ENCODE data around the gene FLYWCH2.
"Not testable (repeated sequence)": the region's sequence is repeated elsewhere in the genome, so short reads cannot be mapped to it uniquely, and the experiment has no call there.

Gene FLYWCH2

DNA sequence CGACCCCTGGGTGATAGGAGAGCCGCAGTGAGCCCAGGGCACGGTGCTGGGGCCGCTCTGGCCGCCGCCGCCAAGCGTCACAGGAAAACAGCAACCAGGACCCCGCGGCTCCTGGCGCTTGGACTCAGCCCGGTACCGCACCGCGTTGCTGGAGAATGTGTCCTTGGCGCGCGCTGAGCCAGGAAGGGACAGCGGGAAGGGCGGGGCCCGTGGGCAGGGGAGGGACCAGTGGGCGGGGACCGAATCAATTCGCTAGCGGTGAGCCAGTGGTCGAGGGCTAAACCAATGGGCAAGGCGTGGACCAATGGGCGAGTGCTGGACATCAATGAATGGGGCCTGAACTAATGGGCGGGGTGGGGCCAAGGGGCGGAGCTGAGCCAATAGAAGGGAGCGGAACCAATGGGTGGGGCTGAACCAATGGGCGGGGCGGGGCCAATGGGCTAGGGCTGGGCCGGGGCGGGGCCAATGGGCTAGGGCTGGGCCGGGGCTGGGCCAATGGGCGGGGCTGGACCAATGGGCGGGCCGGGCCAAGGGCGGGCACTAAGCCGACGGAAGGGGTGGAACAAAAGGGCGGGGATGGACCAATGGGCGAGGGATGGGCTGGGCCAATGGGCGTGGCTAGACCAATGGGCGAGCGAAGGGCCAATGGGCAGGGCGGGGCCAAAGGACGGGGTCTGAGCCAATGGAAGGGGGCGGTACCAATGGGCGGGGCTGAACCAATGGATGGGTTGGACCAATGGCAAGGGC is 22.4 kb downstream of the FLYWCH2 start:
- H3K4me1 ChIP-seq (ENCODE audit: control insufficient read depth, insufficient read depth, low read length, poor library complexity, severe bottlenecking) = peaks cover 3% of the 10 kb centered on the region

DNA sequence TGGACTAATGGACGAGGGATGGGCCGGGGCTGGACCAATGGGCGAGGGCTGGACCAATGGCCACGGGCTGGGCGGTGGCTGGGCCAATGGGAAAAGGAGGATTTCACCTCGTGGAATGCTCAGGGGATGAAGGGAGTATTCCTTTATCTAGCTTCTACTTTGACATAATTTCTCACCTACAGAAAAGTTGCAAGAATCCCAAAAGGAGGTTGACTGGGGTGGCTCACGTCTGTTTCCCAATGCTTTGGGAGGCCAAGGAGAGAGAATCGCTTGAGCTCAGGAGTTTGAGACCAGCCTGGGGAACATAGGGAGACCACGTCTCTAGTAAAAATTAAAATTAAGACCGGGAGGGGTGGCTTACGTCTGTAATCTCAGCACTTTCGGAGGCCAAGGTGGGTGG is 23.0 kb downstream of the FLYWCH2 start:
- Histone ChIP-seq H3K36me3 (ENCODE audit: control insufficient read depth, insufficient read depth, low read length) (no peaks in the 10 kb centered on the region), H3K4me3 (ENCODE audit: extremely low read depth, insufficient read depth, low read length, poor library complexity, severe bottlenecking) (no peak overlapping the region), H3K27ac (ENCODE audit: low read depth, low read length, severe bottlenecking) (peak overlapping the region; percentile 41), H3K4me1 (ENCODE audit: control insufficient read depth, insufficient read depth, low read length, poor library complexity, severe bottlenecking) (peaks cover 3% of the 10 kb centered on the region), H3K9me3 (ENCODE audit: control insufficient read depth, low read length) (no peaks in the 10 kb centered on the region)
- 64% methylated on average over 9 of the region's 12 CpGs for WGBS, 2 experiments (ENCODE audit: insufficient coverage in 2 of 2)

More for the DNA sequence above, 22.4 kb downstream of the FLYWCH2 start:
- H3K9me3 ChIP-seq (ENCODE audit: control insufficient read depth, low read length) = no peaks in the 10 kb centered on the region
- H3K27ac ChIP-seq (ENCODE audit: low read depth, low read length, severe bottlenecking) = peak overlapping the region; percentile 25
- H3K4me3 ChIP-seq (ENCODE audit: extremely low read depth, insufficient read depth, low read length, poor library complexity, severe bottlenecking) = peak overlapping the region; percentile 71
- WGBS, 2 experiments (ENCODE audit: insufficient coverage in 2 of 2) = 1% methylated on average over 36 of the region's 51 CpGs
- H3K36me3 ChIP-seq (ENCODE audit: control insufficient read depth, insufficient read depth, low read length) = no peaks in the 10 kb centered on the region

DNA sequence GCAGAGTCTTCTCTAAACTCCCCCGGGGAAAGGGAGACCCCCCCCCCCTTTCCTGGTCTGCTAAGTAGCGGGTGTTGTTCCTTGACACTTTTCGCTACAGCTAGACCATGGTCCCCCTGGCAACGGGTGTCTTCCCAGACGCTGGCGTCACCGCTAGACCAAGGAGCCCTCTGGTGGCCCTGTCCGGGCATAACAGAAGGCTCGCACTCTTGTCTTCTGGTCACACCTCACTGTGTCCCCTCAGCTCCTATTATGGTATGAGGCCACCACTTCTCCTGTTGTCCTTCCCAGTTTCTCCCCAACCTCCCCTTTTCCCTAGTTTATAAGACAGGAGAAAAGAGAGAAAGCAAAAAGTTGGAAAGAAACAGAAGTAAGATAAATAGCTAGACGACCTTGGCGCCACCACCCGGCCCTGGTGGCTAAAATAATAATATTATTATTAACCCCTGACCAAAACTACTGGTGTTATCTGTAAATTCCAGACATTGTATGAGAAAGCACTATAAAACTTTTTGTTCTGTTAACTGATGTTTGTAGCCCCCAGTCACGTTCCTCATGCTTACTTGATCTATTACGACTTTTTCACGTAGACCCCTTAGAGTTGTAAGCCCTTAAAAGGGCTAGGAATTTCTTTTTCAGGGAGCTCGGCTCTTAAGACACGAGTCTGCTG is 24.2 kb downstream of the FLYWCH2 start:
- WGBS, 2 experiments (ENCODE audit: insufficient coverage in 2 of 2) = 37 to 47% methylated on average over 8 to 9 of the region's 17 CpGs
- H3K27ac ChIP-seq (ENCODE audit: low read depth, low read length, severe bottlenecking); H3K9me3 ChIP-seq (ENCODE audit: control insufficient read depth, low read length); H3K36me3 ChIP-seq (ENCODE audit: control insufficient read depth, insufficient read depth, low read length); H3K4me1 ChIP-seq (ENCODE audit: control insufficient read depth, insufficient read depth, low read length, poor library complexity, severe bottlenecking); H3K4me3 ChIP-seq (ENCODE audit: extremely low read depth, insufficient read depth, low read length, poor library complexity, severe bottlenecking): not testable (repeated sequence)

DNA sequence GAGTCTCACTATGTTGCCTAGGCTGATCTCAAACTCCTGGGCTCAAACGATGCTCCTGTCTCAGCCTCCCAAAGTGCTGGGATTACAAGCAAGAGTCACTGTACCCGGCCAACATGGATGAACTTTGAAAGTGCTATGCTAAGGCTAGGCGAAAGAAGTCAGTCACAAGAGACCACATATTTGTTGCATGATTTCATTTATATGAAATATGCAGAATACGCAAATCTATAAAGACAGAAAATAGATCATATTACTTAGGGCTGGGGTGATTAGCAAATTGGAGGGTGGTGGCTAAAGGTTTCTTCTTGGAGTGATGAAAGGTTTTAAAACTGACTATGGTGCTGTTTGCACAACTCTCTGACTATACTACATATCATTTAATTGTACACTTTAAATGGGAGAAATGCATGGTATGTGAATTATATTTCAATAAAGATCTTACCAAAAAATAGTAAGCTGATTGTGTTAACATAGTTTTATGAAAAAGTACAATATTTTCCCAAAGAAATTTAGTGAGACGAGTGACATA is 27.5 kb downstream of the FLYWCH2 start:
- Histone ChIP-seq H3K36me3 (ENCODE audit: control insufficient read depth, insufficient read depth, low read length) (peaks cover 15% of the 10 kb centered on the region), H3K9me3 (ENCODE audit: control insufficient read depth, low read length) (no peaks in the 10 kb centered on the region), H3K4me3 (ENCODE audit: extremely low read depth, insufficient read depth, low read length, poor library complexity, severe bottlenecking) (no peak overlapping the region), H3K27ac (ENCODE audit: low read depth, low read length, severe bottlenecking) (no peak overlapping the region), H3K4me1 (ENCODE audit: control insufficient read depth, insufficient read depth, low read length, poor library complexity, severe bottlenecking) (peaks cover 5% of the 10 kb centered on the region)
- 50 to 57% methylated on average over 1 to 3 of the region's 5 CpGs for WGBS, 2 experiments (ENCODE audit: insufficient coverage in 2 of 2)

DNA sequence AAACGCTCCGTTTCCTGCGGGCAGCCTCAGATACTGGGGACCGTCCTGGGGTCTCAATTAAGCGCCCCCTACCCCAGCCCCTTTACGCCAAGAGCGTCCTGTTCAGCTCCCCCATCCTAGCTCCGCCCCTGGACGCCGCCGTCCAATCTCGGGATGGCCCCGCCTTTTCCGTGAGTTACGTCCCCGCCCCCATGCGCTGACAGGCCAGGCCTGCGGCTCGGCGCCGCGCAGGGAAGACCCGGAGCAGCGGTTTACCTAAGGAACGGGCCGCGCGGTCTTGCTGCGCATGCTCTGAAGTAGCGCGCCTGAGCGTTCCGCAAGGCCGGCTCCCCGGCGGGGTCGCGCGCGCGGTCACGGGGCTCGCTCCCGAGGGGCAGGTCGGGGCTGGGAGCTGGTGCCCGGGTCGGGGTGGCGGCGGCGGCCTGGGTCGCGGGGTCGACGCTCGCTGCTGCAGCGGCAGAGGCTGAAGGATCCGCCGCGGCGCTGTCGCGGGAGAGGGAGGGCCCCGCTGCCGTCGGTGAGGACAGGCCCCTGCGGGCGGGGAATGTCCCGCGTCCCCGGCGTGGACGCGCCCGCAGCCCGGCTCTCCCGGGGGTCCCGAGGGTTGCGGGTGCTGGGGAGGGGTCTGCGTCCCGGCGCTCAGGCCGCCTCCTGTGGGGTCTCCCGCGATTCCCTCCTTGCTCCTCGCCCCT is 28.8 kb downstream of the FLYWCH2 start, which contains the start of gene FLYWCH1:
TSS of gene FLYWCH1 (plus strand) at position 294 of the 692 bp plus-strand sequence. CDS start 17,755 bp downstream, outside the sequence.
- Histone ChIP-seq H3K4me1 (ENCODE audit: control insufficient read depth, insufficient read depth, low read length, poor library complexity, severe bottlenecking) (peaks cover 10% of the 10 kb centered on the region), H3K4me3 (ENCODE audit: extremely low read depth, insufficient read depth, low read length, poor library complexity, severe bottlenecking) (peak within 1 kb of the TSS; percentile 46), H3K27ac (ENCODE audit: low read depth, low read length, severe bottlenecking) (no peak within 1 kb of the TSS), H3K36me3 (ENCODE audit: control insufficient read depth, insufficient read depth, low read length) (peaks cover 19% of the 10 kb centered on the region), H3K9me3 (ENCODE audit: control insufficient read depth, low read length) (no peaks in the 10 kb centered on the region)
- WGBS, 2 experiments (ENCODE audit: insufficient coverage in 2 of 2) = 0 to 1% methylated on average over 69 of the region's 85 CpGs

DNA sequence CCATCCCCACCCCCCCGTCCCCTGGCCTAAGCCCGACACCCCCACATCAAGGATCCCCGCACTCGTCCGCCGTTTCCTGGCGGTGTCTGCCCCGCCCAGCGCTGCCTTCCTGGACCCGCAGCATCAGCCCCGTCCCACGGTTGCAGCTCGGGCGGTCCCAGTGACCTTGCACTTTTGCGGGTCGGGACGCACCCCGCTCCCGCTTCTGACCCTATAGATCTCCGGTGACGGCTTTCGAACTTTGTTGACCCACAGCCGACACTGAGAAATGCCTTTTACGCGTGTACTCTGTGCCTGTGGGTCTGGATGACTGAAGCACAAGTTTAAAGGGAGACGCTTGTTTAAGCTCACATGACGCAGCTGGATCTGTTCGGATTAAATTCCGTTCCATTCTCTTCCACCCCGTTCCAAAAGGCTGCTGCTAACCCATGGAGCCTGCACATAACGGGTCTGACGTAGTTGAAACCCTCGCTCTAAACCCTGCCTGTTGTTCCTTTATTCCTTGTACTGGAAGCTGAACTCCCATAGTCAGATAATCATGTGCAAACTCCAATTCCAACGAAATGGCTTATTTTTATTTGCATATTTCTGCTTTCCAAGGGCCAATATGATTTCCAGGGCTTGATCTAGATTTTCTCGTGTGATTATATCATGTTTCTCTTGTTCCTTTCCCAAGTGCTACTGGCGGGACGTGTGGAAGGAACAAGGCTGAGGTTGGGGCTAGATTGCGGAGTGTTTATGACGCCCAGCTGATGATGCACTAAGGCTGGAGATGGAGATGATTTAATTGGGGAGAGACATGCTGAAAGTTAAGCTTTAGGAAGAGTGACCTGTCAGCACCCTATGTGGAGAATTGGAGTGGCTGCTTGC is 29.6 kb downstream of the FLYWCH2 start:
- Histone ChIP-seq H3K36me3 (ENCODE audit: control insufficient read depth, insufficient read depth, low read length) (peaks cover 22% of the 10 kb centered on the region), H3K27ac (ENCODE audit: low read depth, low read length, severe bottlenecking) (no peak overlapping the region), H3K4me3 (ENCODE audit: extremely low read depth, insufficient read depth, low read length, poor library complexity, severe bottlenecking) (peak overlapping the region; percentile 46), H3K4me1 (ENCODE audit: control insufficient read depth, insufficient read depth, low read length, poor library complexity, severe bottlenecking) (peaks cover 10% of the 10 kb centered on the region), H3K9me3 (ENCODE audit: control insufficient read depth, low read length) (no peaks in the 10 kb centered on the region)
- WGBS, 2 experiments (ENCODE audit: insufficient coverage in 2 of 2) = 10 to 17% methylated on average over 29 to 34 of the region's 39 CpGs

DNA sequence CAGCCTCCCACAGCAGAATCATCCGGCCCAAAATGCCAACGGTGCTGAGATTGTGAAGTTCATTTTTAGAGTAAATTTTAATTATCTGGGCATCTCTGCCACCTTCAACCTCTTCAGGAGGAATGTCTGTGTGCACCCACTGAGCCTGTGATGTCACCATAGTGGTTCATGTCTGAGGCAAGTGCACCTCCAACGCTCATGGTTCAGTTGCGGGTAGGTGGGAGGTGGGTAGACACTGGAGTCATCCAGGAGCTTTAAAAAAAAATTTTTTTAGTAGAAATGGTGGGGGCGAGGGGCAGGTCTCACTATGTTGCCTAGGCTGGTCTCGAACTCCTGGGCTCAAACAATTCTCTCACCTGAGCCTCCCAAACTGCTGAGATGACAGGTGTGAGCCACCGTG is 30.6 kb downstream of the FLYWCH2 start:
- Histone ChIP-seq H3K9me3 (ENCODE audit: control insufficient read depth, low read length) (no peaks in the 10 kb centered on the region), H3K36me3 (ENCODE audit: control insufficient read depth, insufficient read depth, low read length) (peaks cover 26% of the 10 kb centered on the region), H3K4me3 (ENCODE audit: extremely low read depth, insufficient read depth, low read length, poor library complexity, severe bottlenecking) (no peak overlapping the region), H3K4me1 (ENCODE audit: control insufficient read depth, insufficient read depth, low read length, poor library complexity, severe bottlenecking) (peaks cover 10% of the 10 kb centered on the region), H3K27ac (ENCODE audit: low read depth, low read length, severe bottlenecking) (no peak overlapping the region)
- 92 to 100% methylated on average over 5 to 6 of the region's 7 CpGs for WGBS, 2 experiments (ENCODE audit: insufficient coverage in 2 of 2)

DNA sequence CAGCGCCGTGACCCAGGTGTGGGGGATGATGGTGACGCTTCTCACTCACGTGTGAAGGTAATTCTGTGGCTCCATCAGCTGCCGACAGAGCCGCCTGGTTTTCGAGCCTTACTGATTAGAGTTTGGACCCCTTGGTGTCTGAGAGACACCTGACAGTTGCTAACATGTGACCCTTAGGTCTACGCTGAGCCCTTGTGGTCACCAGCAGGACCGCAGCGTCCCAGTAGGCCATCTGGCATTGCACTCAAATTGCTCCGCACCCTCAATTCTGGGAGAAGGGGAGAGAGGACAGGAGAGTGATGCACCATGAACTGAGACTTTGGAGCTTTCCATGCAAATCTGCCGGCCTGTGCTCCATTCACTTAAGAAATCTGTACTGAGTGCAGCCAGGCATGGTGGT is 31.2 kb downstream of the FLYWCH2 start:
- Histone ChIP-seq H3K27ac (ENCODE audit: low read depth, low read length, severe bottlenecking) (no peak overlapping the region), H3K36me3 (ENCODE audit: control insufficient read depth, insufficient read depth, low read length) (peaks cover 30% of the 10 kb centered on the region), H3K4me3 (ENCODE audit: extremely low read depth, insufficient read depth, low read length, poor library complexity, severe bottlenecking) (no peak overlapping the region), H3K9me3 (ENCODE audit: control insufficient read depth, low read length) (no peaks in the 10 kb centered on the region), H3K4me1 (ENCODE audit: control insufficient read depth, insufficient read depth, low read length, poor library complexity, severe bottlenecking) (peaks cover 10% of the 10 kb centered on the region)
- WGBS, 2 experiments (ENCODE audit: insufficient coverage in 2 of 2) = 86 to 90% methylated on average over 11 to 12 of the region's 12 CpGs

DNA sequence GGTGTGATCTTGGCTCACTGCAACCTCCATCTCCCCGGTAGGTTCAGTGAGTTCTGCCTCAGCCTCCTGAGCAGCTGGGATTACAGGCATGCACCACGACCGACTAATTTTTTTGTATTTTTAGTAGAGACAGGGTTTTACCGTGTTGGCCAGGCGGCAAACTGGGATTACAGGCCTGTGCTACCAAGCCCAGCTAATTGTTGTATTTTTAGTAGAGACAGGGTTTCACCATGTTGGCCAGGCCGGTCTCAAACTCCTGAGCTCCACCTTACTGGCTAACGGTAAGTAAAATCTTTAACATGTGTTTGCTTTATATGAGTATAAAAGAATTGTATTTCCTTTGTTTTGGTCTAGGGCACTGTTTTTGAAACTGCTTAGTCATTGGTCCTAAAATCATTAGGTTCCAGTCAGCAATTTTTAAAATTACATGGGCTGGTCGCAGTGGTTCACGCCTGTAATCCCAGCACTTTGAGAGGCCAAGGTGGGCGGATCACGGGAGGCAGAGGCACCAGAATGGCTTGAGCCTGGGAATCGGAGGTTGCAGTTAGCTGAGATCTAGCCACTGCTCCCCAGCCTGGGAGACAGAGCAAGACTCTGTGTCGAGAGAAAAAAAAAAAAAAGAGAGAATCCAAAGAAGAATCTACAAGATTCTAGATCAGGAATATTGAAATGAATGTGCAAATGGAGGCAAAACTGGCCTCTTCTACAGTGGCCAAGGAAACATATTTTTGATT is 32.3 kb downstream of the FLYWCH2 start:
- no peaks in the 10 kb centered on the region for H3K9me3 ChIP-seq (ENCODE audit: control insufficient read depth, low read length)
- H3K27ac ChIP-seq (ENCODE audit: low read depth, low read length, severe bottlenecking) = peak overlapping the region; percentile 36
- H3K36me3 ChIP-seq (ENCODE audit: control insufficient read depth, insufficient read depth, low read length) = peaks cover 30% of the 10 kb centered on the region
- peaks cover 10% of the 10 kb centered on the region for H3K4me1 ChIP-seq (ENCODE audit: control insufficient read depth, insufficient read depth, low read length, poor library complexity, severe bottlenecking)
- H3K4me3 ChIP-seq (ENCODE audit: extremely low read depth, insufficient read depth, low read length, poor library complexity, severe bottlenecking) = no peak overlapping the region
- 91 to 93% methylated on average over 10 to 13 of the region's 13 CpGs for WGBS, 2 experiments (ENCODE audit: insufficient coverage in 2 of 2)

Measured in mesodermal cell (in vitro differentiated cells).